ENCODE results near the gene TRPC4AP. TPM values are rescaled to one million over a fixed set of nuclear protein-coding genes. Genes with fewer than 3 reads are reported as not detected.
A peak's percentile ranks its signal among the peaks of the same experiment; 100 is the strongest.

Gene TRPC4AP
- total RNA-seq, 2 donors from 2014 or later, result 84.2 to 103 TPM

DNA sequence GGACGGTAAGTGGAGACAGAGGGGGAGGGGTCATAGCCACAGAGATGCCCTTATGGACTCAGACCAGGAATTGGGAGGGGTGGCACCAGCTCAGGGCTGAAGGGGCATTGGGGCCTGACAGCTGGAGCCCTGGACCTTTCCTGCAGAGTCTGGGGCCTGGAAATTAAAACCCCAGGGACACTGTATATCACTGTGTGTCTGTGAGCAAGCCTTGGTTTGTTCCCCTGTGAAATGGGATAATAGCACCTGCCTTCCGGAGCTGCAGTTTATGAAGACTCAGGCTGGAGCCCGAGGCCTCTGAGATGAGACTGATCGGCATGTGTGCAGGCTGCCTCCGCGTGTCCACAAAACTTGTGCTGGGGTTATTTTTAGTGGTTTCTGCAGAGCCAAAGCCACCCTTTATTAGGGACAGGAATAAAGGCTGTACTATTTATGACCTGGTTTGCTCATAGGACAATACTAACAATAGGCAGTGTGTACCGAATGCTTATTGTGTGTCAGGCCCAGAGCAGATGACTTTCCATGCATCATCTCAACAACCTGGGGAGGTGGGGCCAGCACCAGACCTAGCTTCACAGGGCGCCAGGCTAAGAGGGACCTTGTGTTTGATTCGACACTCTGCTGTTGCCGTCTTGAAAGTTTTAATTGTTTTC, 114.4 kb downstream of the TRPC4AP start:
- Mint-ChIP-seq H3K36me3 (ENCODE audit: low read depth) (no peaks in the 10 kb centered on the region), H3K9me3 (no peaks in the 10 kb centered on the region), H3K4me3 (no peak overlapping the region), H3K27ac (no peak overlapping the region), H3K27me3 (ENCODE audit: insufficient read depth) (peaks cover 32% of the 10 kb centered on the region), H3K4me1 (peaks cover 22% of the 10 kb centered on the region)
- Histone ChIP-seq H3K27ac (ENCODE audit: low read depth, low read length) (no peak overlapping the region), H3K4me3 (ENCODE audit: low read length) (no peak overlapping the region), H3K9me3 (ENCODE audit: control insufficient read depth, low read length) (no peaks in the 10 kb centered on the region), H3K9ac (ENCODE audit: extremely low read depth, low read length, poor library complexity, severe bottlenecking) (no peak overlapping the region), H3K36me3 (ENCODE audit: control insufficient read depth, insufficient read depth, low read length) (no peaks in the 10 kb centered on the region), H3K4me1 (ENCODE audit: control insufficient read depth, insufficient read depth, low read length) (peaks cover 11% of the 10 kb centered on the region), H3K27me3 (ENCODE audit: control insufficient read depth, insufficient read depth, low read length, poor library complexity, severe bottlenecking) (no peaks in the 10 kb centered on the region)
- 90 to 96% methylated on average over 10 of the region's 10 CpGs for WGBS, 2 experiments (ENCODE audit: insufficient coverage in 1 of 2, insufficient read length in 1 of 2)
- no peak for TF ChIP-seq CTCF (conservative IDR thresholded peaks at IDR 0.05)
- DNase-seq, result no peak

- no peak overlapping the region for H3K4me3 Mint-ChIP-seq
- no peaks in the 10 kb centered on the region for H3K36me3 Mint-ChIP-seq (ENCODE audit: low read depth)
- peaks cover 25% of the 10 kb centered on the region for H3K4me1 Mint-ChIP-seq
- H3K9me3 Mint-ChIP-seq, result no peaks in the 10 kb centered on the region
- H3K9me3 ChIP-seq (ENCODE audit: control insufficient read depth, low read length), result no peaks in the 10 kb centered on the region
- no peak overlapping the region for H3K4me3 ChIP-seq (ENCODE audit: low read length)
- no peaks in the 10 kb centered on the region for H3K36me3 ChIP-seq (ENCODE audit: control insufficient read depth, insufficient read depth, low read length)
- peaks cover 37% of the 10 kb centered on the region for H3K27me3 Mint-ChIP-seq (ENCODE audit: insufficient read depth)
- no peak overlapping the region for H3K9ac ChIP-seq (ENCODE audit: extremely low read depth, low read length, poor library complexity, severe bottlenecking)
- no peaks in the 10 kb centered on the region for H3K27me3 ChIP-seq (ENCODE audit: control insufficient read depth, insufficient read depth, low read length, poor library complexity, severe bottlenecking)
- peak; percentile 69 for DNase-seq
- TF ChIP-seq CTCF (conservative IDR thresholded peaks at IDR 0.05), result no peak
- H3K27ac Mint-ChIP-seq, result no peak overlapping the region
- 34 to 72% methylated on average over 4 to 17 of the region's 17 CpGs for WGBS, 2 experiments (ENCODE audit: insufficient coverage in 1 of 2, insufficient read length in 1 of 2)
- H3K27ac ChIP-seq (ENCODE audit: low read depth, low read length), result no peak overlapping the region
- peaks cover 11% of the 10 kb centered on the region for H3K4me1 ChIP-seq (ENCODE audit: control insufficient read depth, insufficient read depth, low read length)
These were observed 115.1 kb downstream of the TRPC4AP start for GRCh38 chr20:34977365-34978091.

DNA sequence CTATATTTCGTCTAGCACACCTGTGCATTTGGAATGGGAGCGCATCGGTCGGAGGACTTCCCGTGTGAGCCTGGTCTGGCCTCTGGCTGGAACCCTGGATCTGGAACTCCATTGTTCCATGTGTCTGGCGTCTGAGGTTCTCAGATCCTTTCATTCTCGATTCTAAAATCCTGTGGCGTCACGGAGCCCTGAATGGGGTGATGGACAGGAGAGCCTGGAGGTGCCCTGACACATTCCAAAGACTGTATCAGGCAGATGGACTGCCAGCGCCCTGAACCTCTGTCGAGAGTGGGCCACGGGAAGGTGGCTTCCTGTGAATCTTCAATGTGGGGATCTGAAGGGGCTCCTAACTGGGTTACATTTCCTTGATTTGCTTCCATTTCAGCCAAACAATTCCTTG, 116.3 kb downstream of the TRPC4AP start:
- no peaks in the 10 kb centered on the region for H3K36me3 Mint-ChIP-seq (ENCODE audit: low read depth)
- no peak for TF ChIP-seq CTCF (conservative IDR thresholded peaks at IDR 0.05)
- 94 to 95% methylated on average over 11 to 12 of the region's 12 CpGs for WGBS, 2 experiments (ENCODE audit: insufficient coverage in 1 of 2, insufficient read length in 1 of 2)
- H3K4me3 ChIP-seq (ENCODE audit: low read length), result no peak overlapping the region
- H3K9me3 Mint-ChIP-seq, result no peaks in the 10 kb centered on the region
- no peak for DNase-seq
- H3K27me3 Mint-ChIP-seq (ENCODE audit: insufficient read depth), result peaks cover 44% of the 10 kb centered on the region
- H3K27ac ChIP-seq (ENCODE audit: low read depth, low read length), result no peak overlapping the region
- H3K4me1 Mint-ChIP-seq, result peaks cover 25% of the 10 kb centered on the region
- H3K36me3 ChIP-seq (ENCODE audit: control insufficient read depth, insufficient read depth, low read length), result no peaks in the 10 kb centered on the region
- peaks cover 11% of the 10 kb centered on the region for H3K4me1 ChIP-seq (ENCODE audit: control insufficient read depth, insufficient read depth, low read length)
- no peak overlapping the region for H3K9ac ChIP-seq (ENCODE audit: extremely low read depth, low read length, poor library complexity, severe bottlenecking)
- H3K4me3 Mint-ChIP-seq, result no peak overlapping the region
- no peaks in the 10 kb centered on the region for H3K27me3 ChIP-seq (ENCODE audit: control insufficient read depth, insufficient read depth, low read length, poor library complexity, severe bottlenecking)
- no peaks in the 10 kb centered on the region for H3K9me3 ChIP-seq (ENCODE audit: control insufficient read depth, low read length)
- H3K27ac Mint-ChIP-seq, result no peak overlapping the region
